GM06990 (cell line): Measurements from ENCODE around the gene G3BP2.

Experiments used
- DNase-seq: peaks from one replicate; pipeline ENCODE4 v3.0.0-alpha.2; 2011; ENCODE audit not compliant: insufficient read length; ENCODE audit errors: extremely low read depth
- H3K27me3 ChIP-seq: replicated peaks from 2 replicates; pipeline ENCODE4 v1.6.0; 2011; ENCODE audit warnings: low read length; ENCODE audit not compliant: control insufficient read depth, insufficient read depth
- H3K36me3 ChIP-seq: 2 replicates; pipeline ENCODE4 v1.5.1; 2011; ENCODE audit warnings: low read length; ENCODE audit not compliant: control insufficient read depth, insufficient read depth
- H3K4me3 ChIP-seq: replicated peaks from 2 replicates; pipeline ENCODE4 v1.5.1; 2011; ENCODE audit warnings: low read depth, mild to moderate bottlenecking, control low read depth, low read length
- CTCF ChIP-seq: IDR thresholded peaks from 2 replicates; pipeline ENCODE4 v1.5.1; 2011; ENCODE audit warnings: low read length, control low read depth, mild to moderate bottlenecking, inconsistent platforms; ENCODE audit not compliant: insufficient read depth, poor library complexity, severe bottlenecking

G3BP2 gene

GRCh38 chr4:75637827-75638226 lies 35.4 kb downstream of the G3BP2 start:
- no peak for TF ChIP-seq CTCF
- no peak for DNase-seq
- Histone ChIP-seq H3K27me3 (no peaks in the 10 kb centered on the region), H3K36me3 (no peaks in the 10 kb centered on the region), H3K4me3 (no peak overlapping the region)

GRCh38 chr4:75637176-75637575 lies 36.0 kb downstream of the G3BP2 start:
- H3K36me3 ChIP-seq = no peaks in the 10 kb centered on the region
- H3K27me3 ChIP-seq = no peaks in the 10 kb centered on the region
- no peak for DNase-seq
- no peak overlapping the region for H3K4me3 ChIP-seq
- no peak for TF ChIP-seq CTCF

- Histone ChIP-seq H3K36me3 (no peaks in the 10 kb centered on the region), H3K27me3 (no peaks in the 10 kb centered on the region), H3K4me3 (no peak overlapping the region)
- no peak for DNase-seq
- no peak for TF ChIP-seq CTCF
Observed at GRCh38 chr4:75634951-75635350, 38.3 kb downstream of the G3BP2 start.

- H3K27me3 ChIP-seq = no peaks in the 10 kb centered on the region
- TF ChIP-seq CTCF = no peak
- no peak for DNase-seq
- H3K4me3 ChIP-seq = no peak overlapping the region
- no peaks in the 10 kb centered on the region for H3K36me3 ChIP-seq
Observed at GRCh38 chr4:75634281-75634680, 38.9 kb downstream of the G3BP2 start.

- H3K36me3 ChIP-seq = no peaks in the 10 kb centered on the region
- no peak for DNase-seq
- H3K27me3 ChIP-seq = no peaks in the 10 kb centered on the region
- TF ChIP-seq CTCF = no peak
- H3K4me3 ChIP-seq = no peak overlapping the region
Observed at GRCh38 chr4:75633846-75634245, 39.4 kb downstream of the G3BP2 start.

GRCh38 chr4:75630937-75631329 lies 42.3 kb downstream of the G3BP2 start:
- no peak for TF ChIP-seq CTCF
- Histone ChIP-seq H3K36me3 (no peaks in the 10 kb centered on the region), H3K4me3 (peak overlapping the region; percentile 61), H3K27me3 (no peaks in the 10 kb centered on the region)
- no peak for DNase-seq
